ENCODE results near the gene FAM9A. TPM values are rescaled to one million over a fixed set of nuclear protein-coding genes. Genes with fewer than 3 reads are reported as not detected.

The FAM9A gene
- total and polyA plus RNA-seq, 2 of the 13 experiments (the other 11 are each of a cell fraction or from before 2014, with no cell fraction given), result not detected

DNA sequence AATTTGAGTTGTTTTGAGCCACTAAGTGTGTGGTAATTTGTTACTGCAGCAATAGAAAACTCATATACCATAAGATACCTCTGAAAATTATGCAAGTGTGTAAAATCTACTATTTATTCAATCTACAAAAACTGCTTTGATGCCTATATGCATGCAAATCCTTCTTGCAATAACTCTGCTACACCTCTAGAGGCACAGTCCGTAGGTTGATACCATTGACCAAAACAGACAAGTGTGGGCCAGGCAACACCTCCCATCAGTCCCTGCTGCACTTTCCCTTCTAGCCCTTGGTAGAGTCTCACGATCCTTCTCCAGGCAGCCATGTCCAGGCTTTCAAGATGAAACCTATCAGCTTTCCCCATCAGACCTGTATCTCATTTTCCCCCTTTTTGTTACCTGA lies 48.8 kb upstream of the FAM9A start:
- Histone ChIP-seq H3K9ac (ENCODE audit: insufficient read depth, low read depth, low read length) (no peak overlapping the region), H3K79me2 (ENCODE audit: insufficient read depth, low read length) (no peaks in the 10 kb centered on the region), H2AFZ (ENCODE audit: low read length) (no peak overlapping the region), H4K20me1 (ENCODE audit: insufficient read depth, low read length) (no peaks in the 10 kb centered on the region), H3K4me3 (replicated peaks in 1 of 3; ENCODE audit: insufficient read depth in 1 of 3, low read depth in 2 of 3, low read length in 3 of 3) (no peak overlapping the region), H3K27ac (ENCODE audit: extremely low read length, insufficient read depth, low read length) (no peak overlapping the region), H3K9me3 (ENCODE audit: low read length) (no peaks in the 10 kb centered on the region), H3K4me2 (ENCODE audit: low read depth, low read length) (no peak overlapping the region), H3K4me1 (ENCODE audit: insufficient read depth, low read length) (peaks cover 23% of the 10 kb centered on the region), H3K27me3 (ENCODE audit: control insufficient read depth in 1 of 2, insufficient read depth in 2 of 2, low read length in 2 of 2) (no peaks in the 10 kb centered on the region), H3K36me3 (replicated peaks in 1 of 2; ENCODE audit: control insufficient read depth in 1 of 2, insufficient read depth in 2 of 2, low read length in 2 of 2) (no peaks in the 10 kb centered on the region)
- whole genome bisulfite sequencing (ENCODE audit: low lambda C conversion rate), result 0% methylated on average over 1 of the region's 2 CpGs
- CTCF ChIA-PET (ENCODE audit: low intra/inter-chr PET ratio, low total read pairs), result no interaction called here
- no peak for TF ChIP-seq CBFB (CRISPR knock-in tag; IDR thresholded peaks at IDR 0.05)
- TF ChIP-seq GABPB1 (CRISPR knock-in tag; IDR thresholded peaks at IDR 0.05), result no peak
- no peak for TF ChIP-seq BCL3 (CRISPR knock-in tag; IDR thresholded peaks at IDR 0.05)
- TF ChIP-seq STAG1 (CRISPR knock-in tag; IDR thresholded peaks at IDR 0.05), result no peak
- no peak for TF ChIP-seq TIGD3 (CRISPR knock-in tag; IDR thresholded peaks at IDR 0.05; ENCODE audit: borderline replicate concordance)
- TF ChIP-seq ZNF576 (CRISPR knock-in tag; IDR thresholded peaks at IDR 0.05), result no peak
- no peak for TF ChIP-seq FOXO4 (CRISPR knock-in tag; conservative IDR thresholded peaks at IDR 0.05)
- no TSS peak for BruUV-seq (replicated peaks)
- FAIRE-seq, result no peak
- intact Hi-C loops (cut with micrococcal nuclease; ENCODE audit: unreplicated experiment), result no loop called here
- POLR2A ChIA-PET, result no interaction called here
- no peak for DNase-seq (ENCODE audit: low spot score)
- peak; percentile 71 for ATAC-seq
- in situ Hi-C loops (cut with HindIII; ENCODE audit: extremely low pct_ligation_motif_present, low pct_unique_long_range_greater_than_20kb), result no loop called here

Measured in HepG2 (cell line).